ENCODE results near the gene UBE3B.
A peak's percentile ranks its signal among the peaks of the same experiment; 100 is the strongest.

Gene UBE3B

DNA sequence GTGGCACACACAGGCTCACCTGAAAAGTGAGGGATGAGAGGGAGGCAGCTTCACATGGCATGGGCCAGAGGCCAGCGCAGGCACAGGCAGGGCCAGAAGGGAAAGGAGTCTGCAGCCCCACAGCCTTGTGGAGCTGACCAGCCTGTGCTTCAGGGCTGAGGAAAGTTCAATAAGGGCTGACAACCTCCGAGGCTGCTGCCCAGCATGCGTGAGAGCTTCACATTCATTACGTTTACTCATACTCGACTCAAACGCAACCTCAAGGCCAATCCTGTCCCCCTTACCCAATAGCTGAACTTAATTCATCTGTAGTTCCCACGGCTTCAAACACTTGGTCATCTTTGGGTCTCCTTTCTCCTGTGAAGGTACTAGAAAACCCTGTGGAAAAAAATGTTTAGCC is 91.1 kb downstream of the UBE3B start:
- Histone ChIP-seq H3K9me2 (replicated peaks; ENCODE audit: low read depth, low read length) (no peaks in the 10 kb centered on the region), H3K27me3 (ENCODE audit: insufficient read depth, low read length, poor library complexity, severe bottlenecking) (no peaks in the 10 kb centered on the region), H3K79me2 (ENCODE audit: insufficient read depth, low read length) (peaks cover 27% of the 10 kb centered on the region; the same call in 1 of the 2 replicates), H2AFZ (ENCODE audit: low read length) (no peak overlapping the region), H3K4me1 (ENCODE audit: insufficient read depth, low read length, poor library complexity, severe bottlenecking) (peaks cover 20% of the 10 kb centered on the region), H3K9ac (ENCODE audit: low read depth, low read length, poor library complexity, severe bottlenecking) (no peak overlapping the region), H3F3A (ENCODE audit: low read depth) (no peaks in the 10 kb centered on the region), H3K9me3 (ENCODE audit: insufficient read depth, low read depth, low read length) (no peaks in the 10 kb centered on the region), H3K36me3 (ENCODE audit: insufficient read depth, low read length) (peaks cover 20% of the 10 kb centered on the region; the same call in 1 of the 2 replicates), H4K20me1 (ENCODE audit: insufficient read depth, low read length, poor library complexity, severe bottlenecking) (no peaks in the 10 kb centered on the region), H3K4me3 (ENCODE audit: low read length, poor library complexity, severe bottlenecking) (no peak overlapping the region), H3K4me2 (ENCODE audit: low read depth, low read length, poor library complexity, severe bottlenecking) (no peak overlapping the region)
- TF ChIP-seq EZH2phosphoT487 (IDR thresholded peaks at IDR 0.05; ENCODE audit: borderline replicate concordance) = no peak
- TF ChIP-seq, protein P1, sequence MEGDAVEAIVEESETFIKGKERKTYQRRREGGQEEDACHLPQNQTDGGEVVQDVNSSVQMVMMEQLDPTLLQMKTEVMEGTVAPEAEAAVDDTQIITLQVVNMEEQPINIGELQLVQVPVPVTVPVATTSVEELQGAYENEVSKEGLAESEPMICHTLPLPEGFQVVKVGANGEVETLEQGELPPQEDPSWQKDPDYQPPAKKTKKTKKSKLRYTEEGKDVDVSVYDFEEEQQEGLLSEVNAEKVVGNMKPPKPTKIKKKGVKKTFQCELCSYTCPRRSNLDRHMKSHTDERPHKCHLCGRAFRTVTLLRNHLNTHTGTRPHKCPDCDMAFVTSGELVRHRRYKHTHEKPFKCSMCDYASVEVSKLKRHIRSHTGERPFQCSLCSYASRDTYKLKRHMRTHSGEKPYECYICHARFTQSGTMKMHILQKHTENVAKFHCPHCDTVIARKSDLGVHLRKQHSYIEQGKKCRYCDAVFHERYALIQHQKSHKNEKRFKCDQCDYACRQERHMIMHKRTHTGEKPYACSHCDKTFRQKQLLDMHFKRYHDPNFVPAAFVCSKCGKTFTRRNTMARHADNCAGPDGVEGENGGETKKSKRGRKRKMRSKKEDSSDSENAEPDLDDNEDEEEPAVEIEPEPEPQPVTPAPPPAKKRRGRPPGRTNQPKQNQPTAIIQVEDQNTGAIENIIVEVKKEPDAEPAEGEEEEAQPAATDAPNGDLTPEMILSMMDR (conservative IDR thresholded peaks at IDR 0.05; ENCODE audit: low read length) = no peak

DNA sequence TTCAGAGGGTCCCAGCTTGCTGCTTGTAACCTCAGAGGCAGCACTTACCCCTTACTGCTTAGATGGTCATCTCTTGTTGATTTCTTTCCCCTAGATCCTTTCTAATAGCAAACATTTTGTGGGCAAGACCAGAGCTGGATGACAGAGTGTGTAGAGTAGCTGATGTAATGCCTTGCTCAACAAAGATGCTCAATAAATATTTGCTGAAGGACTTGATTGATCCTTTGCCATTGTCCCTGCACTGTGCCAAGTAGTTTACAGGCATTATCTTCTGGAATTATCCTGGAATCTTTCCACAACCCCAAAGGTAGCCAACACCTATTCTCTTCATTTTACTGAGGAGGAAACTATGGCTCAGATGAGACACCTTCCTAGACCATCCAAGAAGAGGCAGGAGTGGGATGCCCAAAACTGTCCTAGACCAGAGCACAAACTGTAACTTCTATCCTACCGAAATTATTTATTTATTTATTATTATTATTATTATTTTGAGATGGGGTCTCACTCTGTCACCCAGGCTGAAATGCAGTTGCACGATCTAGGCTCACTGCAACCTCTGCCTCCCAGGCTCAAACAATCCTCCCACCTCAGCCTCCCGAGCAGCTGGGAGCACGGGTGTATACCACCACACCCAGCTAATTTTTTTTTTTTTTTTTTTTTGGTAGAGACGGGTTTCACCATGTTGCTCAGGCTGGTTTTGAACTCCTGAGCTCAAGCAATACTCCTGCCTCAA is 94.5 kb downstream of the UBE3B start:
- Histone ChIP-seq H3K36me3 (ENCODE audit: insufficient read depth, low read length) (peaks cover 11% of the 10 kb centered on the region; the same call in 1 of the 2 replicates), H3F3A (ENCODE audit: low read depth) (no peaks in the 10 kb centered on the region), H3K79me2 (ENCODE audit: insufficient read depth, low read length) (peaks cover 50% of the 10 kb centered on the region), H3K9ac (ENCODE audit: low read depth, low read length, poor library complexity, severe bottlenecking) (peak overlapping the region; percentile 83), H4K20me1 (ENCODE audit: insufficient read depth, low read length, poor library complexity, severe bottlenecking) (no peaks in the 10 kb centered on the region), H3K4me3 (ENCODE audit: low read length, poor library complexity, severe bottlenecking) (peak overlapping the region; percentile 79), H3K4me1 (ENCODE audit: insufficient read depth, low read length, poor library complexity, severe bottlenecking) (peaks cover 42% of the 10 kb centered on the region), H3K27me3 (ENCODE audit: insufficient read depth, low read length, poor library complexity, severe bottlenecking) (no peaks in the 10 kb centered on the region), H3K9me2 (replicated peaks; ENCODE audit: low read depth, low read length) (no peaks in the 10 kb centered on the region), H3K9me3 (ENCODE audit: insufficient read depth, low read depth, low read length) (no peaks in the 10 kb centered on the region), H3K4me2 (ENCODE audit: low read depth, low read length, poor library complexity, severe bottlenecking) (peak overlapping the region; percentile 77), H2AFZ (ENCODE audit: low read length) (no peak overlapping the region)
- TF ChIP-seq, protein P1 (conservative IDR thresholded peaks at IDR 0.05; ENCODE audit: low read length) = no peak
- no peak for TF ChIP-seq EZH2phosphoT487 (IDR thresholded peaks at IDR 0.05; ENCODE audit: borderline replicate concordance)

DNA sequence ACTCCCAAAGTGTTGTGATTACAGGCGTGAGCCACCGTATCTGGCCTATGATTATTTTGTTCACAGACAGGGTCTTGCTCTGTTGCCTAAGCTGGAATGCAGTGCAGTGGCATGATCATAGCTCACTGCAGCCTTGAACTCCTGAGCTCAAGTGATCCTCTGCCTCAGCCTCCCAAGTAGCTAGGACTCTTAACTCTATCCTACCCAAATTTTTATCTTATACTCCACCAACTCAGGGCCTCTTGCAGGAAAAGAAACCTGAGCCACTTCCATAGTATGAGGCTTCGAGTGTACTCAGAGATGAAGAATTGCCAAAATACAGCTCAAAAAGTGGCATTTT is 95.0 kb downstream of the UBE3B start:
- Histone ChIP-seq H4K20me1 (ENCODE audit: insufficient read depth, low read length, poor library complexity, severe bottlenecking) (no peaks in the 10 kb centered on the region), H3K27me3 (ENCODE audit: insufficient read depth, low read length, poor library complexity, severe bottlenecking) (no peaks in the 10 kb centered on the region), H3K79me2 (ENCODE audit: insufficient read depth, low read length) (peaks cover 50% of the 10 kb centered on the region), H3K9ac (ENCODE audit: low read depth, low read length, poor library complexity, severe bottlenecking) (peak overlapping the region; percentile 83), H3K36me3 (ENCODE audit: insufficient read depth, low read length) (peaks cover 16% of the 10 kb centered on the region; the same call in 1 of the 2 replicates), H3K4me3 (ENCODE audit: low read length, poor library complexity, severe bottlenecking) (peak overlapping the region; percentile 79), H3K9me2 (replicated peaks; ENCODE audit: low read depth, low read length) (no peaks in the 10 kb centered on the region), H3K9me3 (ENCODE audit: insufficient read depth, low read depth, low read length) (no peaks in the 10 kb centered on the region), H3F3A (ENCODE audit: low read depth) (no peaks in the 10 kb centered on the region), H3K4me2 (ENCODE audit: low read depth, low read length, poor library complexity, severe bottlenecking) (peak overlapping the region; percentile 77), H2AFZ (ENCODE audit: low read length) (0 out of 2 replicates have a peak overlapping the region, but pooled peaks have one; percentile 68), H3K4me1 (ENCODE audit: insufficient read depth, low read length, poor library complexity, severe bottlenecking) (peaks cover 42% of the 10 kb centered on the region)
- TF ChIP-seq, protein P1 (conservative IDR thresholded peaks at IDR 0.05; ENCODE audit: low read length) = no peak
- TF ChIP-seq EZH2phosphoT487 (IDR thresholded peaks at IDR 0.05; ENCODE audit: borderline replicate concordance) = no peak
